Fibroblast of lung (primary cell): ENCODE measurements around the gene IL12B.

Experiments
- EZH2 ChIP-seq: IDR thresholded peaks from 2 replicates; pipeline ENCODE4 v1.5.1; 2012; ENCODE audit warnings: low read length, control low read depth, mild to moderate bottlenecking; ENCODE audit errors: missing control alignments
- TF ChIP-seq, protein P1 (sequence below), 2 donors: IDR thresholded peaks in 1 of 2; conservative IDR thresholded peaks in 1 of 2; 1 replicate in 1 of 2; 2 replicates in 1 of 2; pipeline ENCODE4 v1.5.1; 2011 to 2012; ENCODE audit warnings: low read length in 2 of 2, control low read depth in 1 of 2, inconsistent platforms in 1 of 2, low read depth in 1 of 2, mild to moderate bottlenecking in 1 of 2

DNA sequence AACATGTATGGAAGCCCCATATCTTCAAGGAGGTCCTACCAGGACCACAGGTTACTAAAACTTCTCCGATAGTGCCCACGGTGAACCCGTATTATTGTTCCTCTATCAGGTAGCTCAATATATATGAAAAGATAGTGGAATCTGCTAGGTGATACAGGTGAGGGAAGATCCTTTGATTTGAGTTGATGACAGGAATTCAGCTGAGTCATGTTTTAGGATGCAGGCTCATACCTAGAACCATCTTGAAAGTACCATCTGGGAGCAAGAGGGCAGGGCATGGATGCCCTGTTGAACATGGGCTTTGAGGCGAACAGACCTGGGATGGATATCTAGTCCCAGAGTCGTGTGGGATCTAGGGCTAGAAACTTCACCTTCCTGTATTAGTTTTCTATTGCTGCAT lies 35.4 kb downstream of the IL12B start:
- no peak for TF ChIP-seq EZH2
- TF ChIP-seq, protein P1, sequence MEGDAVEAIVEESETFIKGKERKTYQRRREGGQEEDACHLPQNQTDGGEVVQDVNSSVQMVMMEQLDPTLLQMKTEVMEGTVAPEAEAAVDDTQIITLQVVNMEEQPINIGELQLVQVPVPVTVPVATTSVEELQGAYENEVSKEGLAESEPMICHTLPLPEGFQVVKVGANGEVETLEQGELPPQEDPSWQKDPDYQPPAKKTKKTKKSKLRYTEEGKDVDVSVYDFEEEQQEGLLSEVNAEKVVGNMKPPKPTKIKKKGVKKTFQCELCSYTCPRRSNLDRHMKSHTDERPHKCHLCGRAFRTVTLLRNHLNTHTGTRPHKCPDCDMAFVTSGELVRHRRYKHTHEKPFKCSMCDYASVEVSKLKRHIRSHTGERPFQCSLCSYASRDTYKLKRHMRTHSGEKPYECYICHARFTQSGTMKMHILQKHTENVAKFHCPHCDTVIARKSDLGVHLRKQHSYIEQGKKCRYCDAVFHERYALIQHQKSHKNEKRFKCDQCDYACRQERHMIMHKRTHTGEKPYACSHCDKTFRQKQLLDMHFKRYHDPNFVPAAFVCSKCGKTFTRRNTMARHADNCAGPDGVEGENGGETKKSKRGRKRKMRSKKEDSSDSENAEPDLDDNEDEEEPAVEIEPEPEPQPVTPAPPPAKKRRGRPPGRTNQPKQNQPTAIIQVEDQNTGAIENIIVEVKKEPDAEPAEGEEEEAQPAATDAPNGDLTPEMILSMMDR (conservative IDR thresholded peaks at IDR 0.05 in 1 of 2, IDR thresholded peaks at IDR 0.05 in 1 of 2; ENCODE audit: low read depth in 1 of 2, low read length in 2 of 2) = no peak
